GM18511 (cell line): ENCODE results near the gene CYS1.
A peak's percentile ranks its signal among the peaks of the same experiment; 100 is the strongest.

ENCODE experiments used
- ATAC-seq: cut with Tn5 transposase; IDR thresholded peaks from one replicate; pipeline ENCODE4 v1.9.1; 2021; ENCODE audit warnings: mild to moderate bottlenecking, moderate library complexity; ENCODE audit not compliant: unreplicated experiment

Gene CYS1

GRCh38 chr2:10073706-10074105 lies 6.5 kb downstream of the CYS1 start:
- ATAC-seq: no peak

DNA sequence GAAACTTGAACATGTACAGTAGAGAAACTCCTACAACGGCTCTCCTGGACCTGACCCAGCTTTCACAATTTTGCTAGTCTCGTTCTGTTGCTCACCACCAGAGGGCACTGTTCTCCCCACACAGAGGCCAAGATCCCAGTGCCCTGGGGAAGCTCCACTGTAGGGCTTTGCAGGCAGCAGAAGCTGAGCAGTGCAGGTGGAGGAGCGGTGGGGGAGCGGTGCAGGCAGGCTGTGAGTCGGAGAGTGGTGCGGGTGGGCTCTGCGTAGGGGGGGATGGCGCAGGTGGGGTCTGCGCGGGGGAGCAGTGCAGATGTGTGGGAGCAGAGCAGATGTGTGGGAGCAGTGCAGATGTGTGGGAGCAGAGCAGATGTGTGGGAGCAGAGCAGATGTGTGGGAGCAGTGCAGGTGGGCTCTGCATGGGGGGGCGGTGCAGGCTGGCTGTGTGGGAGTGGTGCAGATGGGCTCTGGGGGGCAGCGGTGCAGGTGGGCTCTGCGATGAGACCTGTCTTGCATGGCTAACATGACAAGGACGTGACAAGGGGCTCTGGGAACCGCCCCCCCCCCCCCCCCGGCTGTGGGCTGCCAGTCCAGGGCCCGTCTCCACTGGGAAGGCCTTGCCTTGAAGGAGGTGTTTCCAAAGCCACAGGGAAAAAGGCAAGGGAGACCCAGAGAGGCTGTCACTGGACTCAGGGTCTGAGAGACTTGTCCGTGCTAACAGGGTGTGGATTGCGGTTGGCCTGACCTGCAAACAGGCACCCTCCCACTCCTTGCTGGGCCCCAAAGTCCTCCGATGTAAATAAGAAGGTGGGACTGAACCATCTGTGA lies 7.3 kb downstream of the CYS1 start:
- peak; percentile 87 for ATAC-seq

DNA sequence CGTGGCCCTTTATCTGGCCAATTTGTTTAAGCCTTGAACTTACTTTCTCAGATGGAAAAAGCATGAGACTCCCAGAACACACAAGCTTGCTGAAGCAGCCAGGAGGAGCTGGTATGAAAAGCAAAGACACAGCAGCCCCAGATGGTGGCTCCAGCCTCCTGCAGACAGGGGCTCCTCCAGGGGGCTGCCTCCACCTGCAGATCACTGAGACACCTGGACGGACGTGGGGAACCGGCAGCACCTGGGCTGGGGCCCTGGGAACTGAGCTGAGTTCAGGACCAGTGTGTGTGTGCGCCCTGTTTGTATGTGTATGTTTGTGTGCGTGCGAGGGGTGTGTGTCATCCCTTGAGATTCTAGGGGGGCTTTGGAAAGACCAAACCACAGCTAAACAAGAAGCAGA lies 8.6 kb downstream of the CYS1 start:
- ATAC-seq: no peak

DNA sequence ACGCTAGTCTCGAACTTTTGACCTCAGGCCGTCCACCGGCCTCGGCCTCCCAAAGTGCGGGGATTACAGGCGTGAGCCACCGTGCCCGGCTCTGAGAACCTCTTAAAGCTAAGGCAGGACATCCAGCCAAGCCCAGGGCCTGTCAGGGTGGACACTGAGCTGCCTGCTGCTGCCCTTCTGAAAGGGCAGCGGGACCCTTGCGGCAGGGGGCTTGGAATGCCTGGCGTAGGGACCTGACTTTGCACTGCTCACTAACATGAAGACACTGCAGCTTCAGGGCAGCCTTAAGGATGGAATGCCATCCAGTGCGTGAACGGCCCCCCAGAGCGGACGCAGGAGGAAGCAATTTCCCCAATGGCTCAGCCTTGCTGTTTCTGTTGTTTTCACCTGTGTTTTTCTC lies 9.0 kb downstream of the CYS1 start:
- ATAC-seq: no peak

DNA sequence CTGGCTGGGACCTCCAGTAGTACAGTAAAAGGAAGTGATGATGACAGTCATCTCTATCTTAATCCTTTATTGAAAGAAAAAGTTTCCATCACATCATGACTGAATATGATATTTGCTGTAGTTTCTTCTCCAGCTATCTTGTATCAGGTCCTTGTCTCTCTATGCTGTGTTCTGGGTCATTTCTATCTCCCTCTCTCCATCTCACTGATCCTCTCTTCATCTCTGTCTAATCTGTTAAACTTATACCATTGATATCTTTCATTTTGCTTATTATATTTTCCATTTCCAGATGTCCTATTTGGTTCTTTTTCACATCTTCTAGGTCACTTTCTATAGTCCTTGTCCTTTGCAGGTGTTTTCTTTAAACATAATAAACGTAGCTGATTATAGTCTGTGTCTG lies 12.3 kb downstream of the CYS1 start:
- no peak for ATAC-seq

GRCh38 chr2:10067330-10067729 lies 12.9 kb downstream of the CYS1 start:
- no peak for ATAC-seq

DNA sequence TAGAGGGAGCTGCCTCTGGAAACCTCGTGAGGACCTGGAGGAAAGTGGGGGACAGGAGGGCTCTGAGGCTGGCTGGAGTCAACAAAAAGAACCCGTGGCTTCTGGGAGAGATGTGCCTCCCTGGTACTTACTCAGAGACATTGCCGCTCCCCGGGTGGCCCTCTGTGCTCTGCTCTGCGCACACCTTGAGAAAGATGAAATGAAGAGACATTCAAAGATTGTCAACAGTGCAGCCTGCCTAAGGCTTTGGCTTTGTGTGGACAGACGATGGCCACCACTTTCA lies 14.5 kb downstream of the CYS1 start:
- ATAC-seq: no peak

DNA sequence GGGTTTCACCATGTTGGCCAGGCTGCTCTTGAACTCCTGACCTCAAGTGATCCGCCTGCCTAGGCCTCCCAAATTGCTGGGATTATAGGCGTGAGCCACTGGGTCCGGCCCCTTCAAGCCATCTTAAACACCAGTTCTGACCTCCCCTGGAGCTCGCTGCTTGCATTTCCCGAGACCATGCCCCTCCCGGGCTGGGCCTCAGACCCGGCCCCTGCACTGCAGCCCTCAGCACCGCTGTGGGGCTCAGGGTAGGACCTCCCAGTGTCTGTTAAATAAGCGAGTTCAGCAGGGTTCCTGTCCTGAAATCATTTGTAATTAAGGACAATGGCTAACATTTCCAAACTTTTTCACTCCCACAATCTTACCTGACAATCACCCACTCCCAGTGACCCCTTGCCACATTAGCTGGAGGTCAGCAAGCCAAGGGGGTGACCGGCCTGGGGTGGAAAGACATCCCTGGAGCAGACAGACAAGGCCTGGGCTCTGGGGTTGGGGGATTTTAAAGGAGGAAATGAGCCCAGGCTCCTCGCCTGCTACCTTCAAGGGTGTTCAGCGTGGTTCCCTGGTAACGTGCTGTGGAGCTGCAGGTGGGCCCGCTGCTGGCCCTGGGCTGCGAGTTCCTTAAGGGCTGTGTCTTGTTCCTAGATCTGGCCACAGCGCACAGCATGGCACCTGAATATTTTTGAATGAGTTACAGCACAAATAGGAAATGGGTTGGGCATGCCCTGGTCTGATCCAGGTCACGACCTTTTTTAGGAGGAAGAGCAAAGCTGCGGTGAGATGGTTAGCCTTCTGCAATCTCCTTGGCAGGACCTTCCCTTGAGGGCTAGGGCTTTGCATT lies 15.1 kb downstream of the CYS1 start:
- no peak for ATAC-seq

DNA sequence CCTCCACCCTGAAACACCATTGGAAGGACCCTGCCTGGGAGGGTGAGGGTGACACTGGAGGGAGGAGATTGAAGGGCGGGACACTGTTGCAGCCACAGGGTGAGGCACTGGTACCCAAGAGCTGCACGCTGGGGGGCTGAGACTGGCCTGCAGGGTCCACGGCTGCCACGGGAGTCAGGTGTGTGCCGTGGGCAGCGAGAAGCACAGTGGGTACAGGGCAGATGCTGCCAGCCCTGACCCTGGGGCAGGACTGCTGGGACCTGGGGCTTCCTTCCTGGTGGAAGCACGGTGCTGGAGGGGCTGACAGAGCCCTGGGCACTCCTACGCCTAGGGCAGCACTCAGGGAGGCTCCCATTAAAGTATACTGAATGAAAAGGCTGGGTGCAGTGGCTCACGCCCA lies 16.6 kb downstream of the CYS1 start:
- ATAC-seq: no peak

- no peak for ATAC-seq
These were observed 17.3 kb downstream of the CYS1 start for GRCh38 chr2:10062931-10063365.

- no peak for ATAC-seq
These were observed 18.8 kb downstream of the CYS1 start for GRCh38 chr2:10061221-10061925.

DNA sequence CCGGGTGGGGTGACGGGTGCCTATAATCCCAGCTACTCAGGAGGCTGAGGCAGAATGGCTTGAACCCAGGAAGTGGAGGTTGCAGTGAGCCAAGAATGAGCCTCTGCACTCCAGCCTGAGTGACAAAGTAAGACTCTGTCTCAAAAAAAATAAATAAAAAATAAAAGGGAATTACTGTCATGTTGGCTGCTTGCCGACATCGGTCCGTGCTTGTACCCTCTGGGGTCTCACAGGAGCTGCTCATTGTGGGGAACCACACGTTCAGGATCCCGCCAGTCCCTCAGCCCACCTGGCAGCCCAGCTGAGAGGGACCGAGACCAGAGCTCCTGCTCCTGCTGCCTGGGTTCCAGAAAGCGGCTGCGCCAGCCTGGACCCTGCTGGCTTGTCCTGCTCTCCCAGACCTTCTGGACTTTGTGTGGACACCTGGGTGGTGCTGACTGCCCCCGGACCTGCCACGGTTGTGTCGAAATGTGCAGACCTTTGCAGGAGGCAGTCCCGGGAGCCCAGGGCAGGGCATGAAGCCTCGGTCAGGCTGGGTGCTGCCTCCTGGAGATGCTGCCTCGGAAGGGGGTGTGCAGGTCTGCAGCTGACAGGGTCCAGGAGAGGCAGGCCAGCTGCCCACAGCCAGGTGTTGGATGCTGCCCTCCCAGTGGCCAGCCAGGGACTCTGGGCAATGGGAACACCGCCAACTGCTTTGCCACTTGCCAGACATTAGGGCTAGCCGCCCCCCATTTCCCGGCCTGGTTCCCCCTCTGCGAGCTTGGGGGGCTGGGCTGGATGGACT lies 20.5 kb downstream of the CYS1 start:
- ATAC-seq: no peak

DNA sequence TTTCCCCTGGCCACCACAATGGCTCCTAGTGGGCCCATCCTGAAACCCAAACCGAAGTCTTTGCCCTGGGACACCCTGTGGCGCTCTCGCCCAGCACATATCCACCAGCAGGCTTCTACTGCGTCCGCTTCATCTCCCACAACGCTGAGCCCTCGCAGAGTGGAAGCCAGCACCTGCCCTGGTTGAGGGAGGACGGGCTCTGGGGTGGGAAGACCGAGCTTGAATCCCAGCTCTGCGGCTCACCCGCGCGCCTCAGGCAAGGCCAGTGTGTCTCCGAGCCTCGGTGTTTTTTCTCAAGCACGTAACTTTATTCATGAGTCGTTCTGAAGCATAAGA lies 21.2 kb downstream of the CYS1 start:
- no peak for ATAC-seq

DNA sequence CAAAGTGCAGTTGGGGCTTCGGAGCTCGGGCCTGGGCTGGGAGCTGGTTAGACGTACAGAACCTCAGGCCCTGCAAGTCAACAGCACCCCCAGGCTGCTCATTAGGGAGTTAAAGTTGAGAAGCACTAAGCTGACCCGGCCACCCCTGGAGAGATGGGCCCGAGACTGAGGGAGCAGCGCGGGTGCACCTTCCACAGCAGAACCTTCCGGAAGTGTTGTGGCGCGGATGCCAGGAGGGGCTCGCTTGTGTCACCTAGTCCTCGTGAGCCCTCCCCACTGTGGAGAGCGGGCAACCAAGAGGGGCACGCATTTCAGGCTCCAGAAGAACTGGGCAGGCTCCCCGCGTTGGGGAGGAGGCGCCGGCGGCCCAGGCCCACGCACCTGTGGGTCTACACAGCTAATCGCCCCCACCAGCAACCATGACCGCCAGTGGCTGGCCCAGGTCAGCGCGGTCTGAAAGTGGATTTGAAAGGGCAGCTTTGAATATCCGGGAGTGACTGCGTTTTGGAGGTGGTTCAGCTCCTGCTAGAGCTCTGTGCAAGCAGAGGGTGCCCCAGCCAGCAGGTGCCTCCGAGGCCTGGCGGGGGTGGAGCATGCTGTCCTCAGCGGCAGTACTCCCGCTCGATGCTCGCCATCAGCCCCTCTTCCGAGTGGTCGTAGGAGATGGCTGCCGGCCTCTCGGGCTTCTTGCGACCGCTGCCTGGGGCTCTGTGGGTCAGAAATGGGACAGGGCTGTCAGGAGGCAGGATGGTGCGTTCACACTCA lies 21.8 kb downstream of the CYS1 start:
- no peak for ATAC-seq

DNA sequence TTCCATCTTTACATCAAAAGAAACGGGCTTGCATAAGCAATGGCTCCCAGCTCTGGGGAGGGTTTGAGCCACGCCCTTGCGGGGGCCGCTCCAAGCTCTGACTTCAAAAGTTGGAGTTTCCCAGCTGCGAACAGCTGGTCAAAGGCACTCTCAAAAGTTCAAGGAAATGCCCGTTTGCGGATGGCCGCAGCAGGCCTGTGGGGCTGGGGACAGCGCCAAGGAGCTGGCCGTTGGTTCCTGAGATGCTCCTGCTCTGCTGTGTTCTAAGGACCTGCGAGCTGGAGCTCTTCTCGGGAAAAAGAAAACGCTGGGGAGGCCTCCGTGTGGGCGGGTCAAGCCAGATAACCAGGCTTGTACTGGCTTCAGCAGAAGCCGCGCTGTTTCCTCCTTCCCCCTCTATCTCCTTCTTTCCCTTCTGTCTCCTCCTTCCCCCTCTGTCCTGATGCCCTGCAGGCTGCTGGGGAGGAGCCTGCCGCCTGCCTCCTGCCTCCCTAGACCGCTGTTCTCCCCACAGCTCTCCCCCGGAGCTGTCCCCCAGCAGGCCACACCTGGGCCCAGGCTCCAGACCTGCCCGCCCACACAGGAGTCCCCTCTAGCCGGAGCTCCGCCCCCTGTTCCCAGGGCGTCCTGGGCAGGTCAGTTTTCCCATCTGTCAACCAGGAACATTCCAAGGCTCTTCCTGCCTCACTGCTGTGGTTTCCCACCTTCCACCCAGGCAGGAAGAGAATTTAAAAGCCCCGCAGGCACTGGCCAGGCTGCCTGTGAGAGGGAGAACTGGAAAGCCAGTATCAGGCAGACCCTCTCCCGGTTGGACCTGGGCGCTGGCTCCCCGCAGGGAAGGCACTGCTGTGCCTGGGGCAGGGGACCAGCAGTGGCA lies 22.7 kb downstream of the CYS1 start:
- ATAC-seq: no peak

- ATAC-seq: no peak
These were observed 23.8 kb downstream of the CYS1 start for GRCh38 chr2:10056439-10056838.

DNA sequence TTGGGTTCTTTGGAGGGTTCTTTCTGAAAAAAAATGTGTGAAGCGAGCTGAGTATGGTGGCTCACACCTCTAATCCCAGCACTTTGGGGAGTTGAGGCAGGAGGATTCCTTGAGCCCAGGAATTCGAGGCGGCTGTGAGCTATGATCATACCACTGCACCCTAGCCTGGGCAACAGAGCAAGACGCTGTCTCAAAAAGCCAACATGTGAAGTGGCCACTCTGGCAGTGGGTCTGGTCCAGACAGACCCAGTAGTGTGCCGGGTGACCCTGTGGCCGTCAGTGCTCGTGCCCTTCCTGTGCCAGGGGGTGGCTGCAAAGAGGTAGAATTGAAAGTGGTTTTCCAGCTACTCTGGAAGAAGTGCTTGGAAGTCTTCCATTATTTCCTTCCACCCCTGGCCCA lies 25.2 kb downstream of the CYS1 start:
- no peak for ATAC-seq

- no peak for ATAC-seq
These were observed 25.8 kb downstream of the CYS1 start for GRCh38 chr2:10054424-10054823.

- ATAC-seq: no peak
These were observed 26.9 kb downstream of the CYS1 start for GRCh38 chr2:10053351-10053750.
